ACHN (cell line): ENCODE measurements around the gene ITGB8.

ENCODE experiments used
- DNase-seq: peaks from one replicate; pipeline ENCODE4 v3.0.0-alpha.2; 2015
- in situ Hi-C: cut with HindIII; loops from 2 replicates; pipeline ENCODE4 v1.10.0; 2017; ENCODE audit warnings: low sequenced_read_pairs, low pct_ligation_motif_present, low pct_unique_long_range_greater_than_20kb

The ITGB8 gene

DNA sequence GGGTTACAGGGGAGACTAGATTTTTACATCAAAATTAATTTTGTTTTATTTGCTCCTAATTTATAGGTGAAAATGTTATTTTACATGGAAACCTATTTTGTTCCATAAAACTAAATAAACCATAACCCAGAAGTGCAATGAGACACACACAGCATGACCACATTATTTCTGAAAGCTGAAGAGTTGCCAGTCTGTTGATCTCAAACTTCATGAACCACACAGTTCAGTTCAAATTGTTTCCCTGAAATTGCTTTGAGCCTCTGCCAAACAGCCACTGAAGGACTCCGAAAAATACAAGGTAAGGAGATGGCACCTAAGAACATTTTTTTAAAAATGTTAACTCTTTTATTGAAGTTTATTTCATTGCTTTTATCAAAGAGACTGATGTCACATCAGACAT lies 25.0 kb upstream of the ITGB8 start:
- in situ Hi-C loops, result loop anchor here (25.0 kb wide), 1 partner anchor 93 kb away; the partner anchor contains the start of gene MACC1
- no peak for DNase-seq

DNA sequence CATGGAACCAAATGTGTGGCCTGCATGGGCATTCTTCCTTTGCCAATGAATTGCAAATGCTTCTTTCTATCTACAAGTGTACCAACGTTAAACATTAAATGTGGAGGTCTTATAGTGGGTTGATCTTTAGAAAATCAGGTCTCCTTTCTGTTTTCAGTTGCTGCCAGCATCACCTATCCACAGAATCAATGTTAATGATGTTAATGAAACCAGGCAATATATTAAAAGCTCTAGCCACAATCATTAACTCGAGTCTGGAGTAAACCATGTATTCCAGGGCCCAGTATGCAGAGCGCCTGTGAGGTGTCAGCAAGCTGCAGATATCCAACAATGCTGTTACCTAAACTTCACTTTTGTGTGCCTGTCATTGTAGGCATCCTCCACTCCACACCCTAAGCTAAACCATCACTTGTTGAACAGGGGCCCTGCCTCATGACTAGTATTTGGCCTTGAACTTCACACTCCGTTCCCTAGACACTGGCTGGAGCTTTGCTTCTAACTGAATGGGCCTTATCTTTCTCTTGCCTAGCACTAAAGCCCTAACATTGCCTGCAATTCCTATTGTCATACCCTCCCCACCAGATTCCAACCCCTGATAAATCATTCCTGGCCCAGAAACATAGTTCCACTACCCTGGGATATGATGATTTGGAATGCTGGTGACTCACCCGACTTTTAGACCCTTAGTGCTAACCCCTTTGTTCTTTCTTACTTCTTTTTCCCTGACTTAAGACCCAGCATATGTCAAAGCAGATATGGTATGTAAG lies 24.3 kb upstream of the ITGB8 start:
- in situ Hi-C loops, result loop anchor here (25.0 kb wide), 1 partner anchor 94 kb away; the partner anchor contains the start of gene MACC1
- peak; percentile 7 for DNase-seq

DNA sequence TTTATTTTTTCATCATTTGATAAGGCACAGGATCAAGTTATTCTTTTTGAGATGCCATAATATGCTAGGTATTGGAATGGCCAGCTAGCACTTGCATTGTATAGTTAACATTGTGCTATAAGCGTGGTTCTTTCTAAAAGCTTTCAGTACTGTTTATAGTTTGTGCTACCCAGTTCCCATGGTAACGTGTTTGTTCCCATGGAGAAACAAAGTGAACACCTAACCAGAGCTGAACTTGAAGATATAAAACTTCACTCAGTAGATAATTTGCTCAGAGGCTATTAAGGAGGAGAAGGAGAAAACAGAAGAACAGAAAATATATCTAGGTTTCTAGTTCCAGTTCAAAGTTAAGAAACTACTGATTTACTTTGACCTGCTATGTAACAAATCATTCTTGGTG lies 23.6 kb upstream of the ITGB8 start:
- peak; percentile 21 for DNase-seq
- in situ Hi-C loops, result loop anchor here (25.0 kb wide), 1 partner anchor 95 kb away; the partner anchor contains the start of gene MACC1

DNA sequence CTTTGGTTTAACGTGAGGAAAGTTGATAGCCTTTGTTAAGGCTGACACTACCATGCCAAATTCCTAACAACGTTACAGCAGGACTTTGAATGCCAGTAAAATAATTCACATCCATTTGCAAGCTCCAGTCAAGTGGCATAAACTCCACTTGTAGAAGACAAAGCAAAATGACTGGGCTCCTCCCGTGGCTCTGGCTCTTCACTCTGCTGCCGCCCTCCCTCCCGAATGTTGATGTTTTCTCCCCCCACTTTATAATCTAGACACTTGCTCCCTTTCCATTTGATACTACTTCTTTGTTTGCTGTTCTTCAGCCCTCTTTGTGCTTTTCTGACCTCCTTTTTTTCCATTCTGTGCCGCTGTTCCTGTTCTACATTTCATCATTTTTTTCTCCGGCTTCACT lies 22.8 kb upstream of the ITGB8 start:
- no peak for DNase-seq
- in situ Hi-C loops, result loop anchor here (25.0 kb wide), 1 partner anchor 96 kb away; the partner anchor contains the start of gene MACC1

DNA sequence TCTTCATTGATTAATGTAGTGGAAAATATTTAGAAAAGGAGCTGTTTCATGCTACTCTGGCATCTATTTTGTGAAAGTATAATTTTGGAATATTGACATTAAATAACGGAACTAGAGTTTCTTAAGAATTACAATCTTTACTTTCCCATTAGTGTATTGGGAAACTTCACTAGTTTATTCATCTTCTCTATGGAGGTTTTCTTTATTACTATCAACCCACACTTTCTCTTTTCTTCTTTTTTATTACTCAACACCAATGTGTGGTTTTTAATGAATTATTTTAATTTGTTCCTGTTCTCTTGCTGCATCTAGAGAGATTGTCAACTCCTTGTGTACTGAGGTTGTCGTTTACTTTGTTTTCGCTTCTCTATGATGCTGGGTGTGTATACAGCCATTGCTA lies 20.4 kb upstream of the ITGB8 start:
- in situ Hi-C loops, result loop anchor here (25.0 kb wide), 1 partner anchor 98 kb away; the partner anchor contains the start of gene MACC1
- no peak for DNase-seq

DNA sequence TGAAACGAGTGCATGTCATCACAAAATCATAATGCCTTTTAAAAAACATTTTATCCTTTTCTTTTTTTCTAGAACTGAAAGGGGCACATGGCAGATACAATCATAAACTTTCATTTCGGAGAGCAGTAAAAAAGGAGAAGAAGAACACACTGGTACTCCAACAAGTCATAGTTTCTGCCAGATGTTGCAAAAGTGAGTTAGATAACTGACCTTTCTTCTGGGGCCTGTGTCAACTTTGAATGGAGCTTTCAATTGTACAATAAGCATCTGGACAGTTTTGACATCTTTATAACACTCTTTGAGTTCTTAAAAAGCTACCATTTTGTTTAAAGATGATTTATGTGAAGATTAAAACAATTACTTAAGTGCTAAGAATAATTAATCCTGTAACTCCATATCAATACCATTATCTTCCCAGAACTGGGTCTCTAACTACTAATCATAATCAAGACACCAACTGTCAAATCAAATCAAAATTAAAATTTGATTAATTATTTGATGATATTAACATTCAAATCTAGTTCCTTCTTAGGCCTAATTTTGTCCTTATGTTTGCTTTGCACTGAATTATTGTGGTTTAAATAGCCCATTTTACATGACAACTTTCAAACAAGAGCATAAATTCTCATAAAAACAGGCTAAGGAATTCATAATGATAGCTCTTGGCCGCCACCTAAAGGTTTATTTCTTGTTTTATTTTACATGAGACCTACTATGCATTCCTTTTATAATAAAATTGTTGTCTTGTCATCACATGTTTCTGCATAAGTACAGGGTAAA lies 19.5 kb upstream of the ITGB8 start:
- peak; percentile 70 for DNase-seq
- in situ Hi-C loops, result loop anchor here (25.0 kb wide), 1 partner anchor 99 kb away; the partner anchor contains the start of gene MACC1

DNA sequence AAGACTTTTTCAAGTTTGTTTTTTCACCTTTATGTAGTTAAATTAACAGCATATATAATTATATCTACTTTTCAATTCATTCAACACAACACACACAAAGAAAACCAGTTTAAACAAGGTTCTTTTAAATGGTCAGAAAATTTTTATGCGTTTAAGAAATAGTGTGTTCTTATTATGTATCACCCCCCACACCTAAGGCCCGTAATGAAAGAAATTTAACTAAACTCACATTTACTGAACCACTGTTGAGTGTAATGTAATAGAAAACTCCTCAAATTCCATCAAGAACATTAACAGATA lies 19.0 kb upstream of the ITGB8 start:
- no peak for DNase-seq
- in situ Hi-C loops, result loop anchor here (25.0 kb wide), 1 partner anchor 99 kb away; the partner anchor contains the start of gene MACC1

DNA sequence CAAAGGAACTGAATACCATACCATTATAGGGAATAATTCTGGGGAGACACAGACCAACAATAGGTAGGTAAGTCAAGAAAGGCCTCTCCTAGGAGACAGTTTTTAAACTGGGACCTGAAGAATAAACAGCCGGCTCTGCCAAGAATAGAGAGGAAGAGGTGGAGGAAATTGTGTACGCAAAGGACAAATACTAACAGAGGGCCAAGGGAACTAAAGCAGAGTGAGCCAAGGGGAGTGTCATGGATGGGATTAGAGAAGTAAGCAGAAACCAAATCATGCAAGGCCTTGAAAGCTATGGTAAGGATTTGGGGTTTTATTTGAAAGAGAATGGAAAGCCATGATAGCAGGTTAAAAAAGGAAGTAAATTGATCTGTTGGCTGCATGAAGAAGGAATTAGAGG lies 18.1 kb upstream of the ITGB8 start:
- in situ Hi-C loops, result loop anchor here (25.0 kb wide), 1 partner anchor 100 kb away; the partner anchor contains the start of gene MACC1
- no peak for DNase-seq

DNA sequence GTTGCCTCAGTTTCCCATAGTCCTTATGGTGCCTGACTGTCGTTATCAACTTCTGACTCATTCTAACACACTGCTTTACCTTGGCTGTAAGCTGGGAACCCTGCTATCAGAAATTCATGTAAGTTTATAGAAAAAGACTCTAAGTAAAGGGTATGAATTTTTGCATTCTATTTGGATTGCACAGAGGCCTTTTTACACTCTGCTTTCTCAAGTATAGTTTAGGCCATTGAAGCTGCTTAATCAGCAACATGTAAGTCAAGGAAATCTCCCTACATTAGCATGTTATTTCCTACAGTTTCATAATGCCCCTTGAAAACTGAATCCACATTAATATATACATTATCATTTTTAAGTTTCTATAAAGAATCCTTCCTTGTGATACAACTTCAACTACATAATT lies 17.1 kb upstream of the ITGB8 start:
- no peak for DNase-seq
- in situ Hi-C loops, result loop anchor here (25.0 kb wide), 1 partner anchor 101 kb away; the partner anchor contains the start of gene MACC1

DNA sequence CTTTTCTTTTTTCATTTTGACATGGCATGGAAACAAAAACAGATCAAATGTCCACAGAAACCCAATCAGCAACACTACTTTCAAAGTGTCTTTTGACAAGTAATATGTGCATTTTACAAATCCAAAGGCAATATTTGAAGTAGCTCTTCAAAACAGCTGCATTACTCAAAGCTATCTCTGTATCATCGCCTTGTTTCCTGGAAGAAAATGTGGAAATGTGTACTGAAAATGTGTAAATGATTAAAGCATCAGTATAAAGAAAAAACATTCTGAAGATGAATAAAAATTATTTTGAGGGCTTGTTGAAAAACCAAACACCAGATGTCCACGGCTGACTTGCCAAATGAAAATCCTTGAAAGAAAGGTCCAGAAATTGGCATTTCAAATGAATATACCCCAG lies 16.5 kb upstream of the ITGB8 start:
- in situ Hi-C loops, result loop anchor here (25.0 kb wide), 1 partner anchor 102 kb away; the partner anchor contains the start of gene MACC1

DNA sequence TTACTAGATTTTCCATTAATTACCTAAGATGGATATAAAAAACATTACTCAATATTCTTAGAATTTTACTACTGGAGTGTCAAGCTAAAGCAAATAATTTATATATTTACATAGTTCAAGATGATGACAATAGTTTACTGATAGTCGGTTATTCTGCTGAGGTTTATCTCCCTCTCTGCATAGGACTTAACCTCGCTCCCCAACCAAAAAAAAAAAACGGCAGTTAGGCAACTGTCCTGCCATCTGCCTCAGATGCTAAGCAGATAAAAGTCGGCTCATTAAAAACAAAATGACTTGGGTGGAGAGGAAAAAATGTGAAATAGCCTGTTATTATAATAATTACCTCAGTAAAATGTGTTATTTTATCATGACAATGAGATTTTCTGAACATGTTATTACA lies 14.0 kb upstream of the ITGB8 start:
- in situ Hi-C loops, result loop anchor here (25.0 kb wide), 1 partner anchor 104 kb away; the partner anchor contains the start of gene MACC1
- DNase-seq, result no peak

More for the DNA sequence above, 16.5 kb upstream of the ITGB8 start:
- no peak for DNase-seq

DNA sequence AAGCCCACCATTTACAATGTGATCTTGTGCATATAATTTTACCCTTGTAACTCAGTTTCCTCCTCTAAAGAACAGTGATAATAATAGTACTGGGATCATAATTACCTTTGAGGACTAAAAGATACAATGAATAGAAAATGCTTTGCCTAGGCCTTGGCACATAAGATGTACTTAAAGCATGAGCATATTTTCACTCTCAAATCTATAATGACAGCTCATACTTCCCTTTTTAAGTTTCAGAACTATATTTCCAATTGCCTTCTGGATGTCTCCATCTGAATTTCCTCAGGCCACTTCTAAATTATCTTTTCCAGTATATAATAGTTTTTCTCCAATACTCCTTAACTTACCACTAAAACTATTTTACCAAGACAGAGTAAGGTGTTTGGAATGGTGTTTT lies 13.3 kb upstream of the ITGB8 start:
- no peak for DNase-seq
- in situ Hi-C loops, result loop anchor here (25.0 kb wide), 1 partner anchor 105 kb away; the partner anchor contains the start of gene MACC1

DNA sequence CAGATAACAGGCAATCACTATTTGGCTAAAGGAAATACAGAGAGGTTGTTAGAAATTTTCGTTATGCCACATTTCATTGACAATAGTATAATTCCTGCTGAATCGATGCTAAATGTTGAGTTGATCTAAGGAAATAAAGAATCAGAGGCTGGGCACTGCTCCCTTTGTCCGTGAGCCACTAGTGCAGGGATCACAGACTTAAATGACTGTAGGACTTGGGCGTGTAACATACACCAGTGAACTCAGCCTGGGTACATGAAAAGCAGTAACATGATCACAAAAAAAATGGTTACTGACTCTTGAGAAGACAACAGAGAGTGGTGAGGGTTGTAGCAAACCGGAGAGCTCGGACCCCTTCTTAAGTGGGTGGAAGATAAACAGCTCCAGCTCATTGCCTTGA lies 11.8 kb upstream of the ITGB8 start:
- in situ Hi-C loops, result loop anchor here (25.0 kb wide), 1 partner anchor 107 kb away; the partner anchor contains the start of gene MACC1
- DNase-seq, result no peak

DNA sequence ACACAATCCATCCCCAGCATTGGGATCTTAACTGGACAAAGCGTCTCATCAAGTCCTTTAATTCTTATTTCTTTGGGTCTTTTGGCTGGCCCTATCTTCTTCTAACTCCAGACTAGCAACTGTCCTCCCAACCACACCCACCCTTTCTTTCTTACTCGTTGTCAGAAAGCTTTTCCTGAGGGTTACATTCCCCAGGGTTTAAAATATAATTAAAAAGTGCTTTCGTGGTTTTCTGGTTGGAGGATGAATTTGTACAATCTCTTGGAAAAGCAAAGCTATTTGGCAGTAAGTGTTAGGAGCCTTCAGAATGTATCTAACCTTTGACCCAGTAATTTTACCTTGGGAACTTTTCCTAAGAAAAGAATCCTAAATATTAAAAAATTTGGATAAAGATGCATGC lies 10.4 kb upstream of the ITGB8 start:
- DNase-seq, result no peak
- in situ Hi-C loops, result loop anchor here (25.0 kb wide), 1 partner anchor 108 kb away; the partner anchor contains the start of gene MACC1

DNA sequence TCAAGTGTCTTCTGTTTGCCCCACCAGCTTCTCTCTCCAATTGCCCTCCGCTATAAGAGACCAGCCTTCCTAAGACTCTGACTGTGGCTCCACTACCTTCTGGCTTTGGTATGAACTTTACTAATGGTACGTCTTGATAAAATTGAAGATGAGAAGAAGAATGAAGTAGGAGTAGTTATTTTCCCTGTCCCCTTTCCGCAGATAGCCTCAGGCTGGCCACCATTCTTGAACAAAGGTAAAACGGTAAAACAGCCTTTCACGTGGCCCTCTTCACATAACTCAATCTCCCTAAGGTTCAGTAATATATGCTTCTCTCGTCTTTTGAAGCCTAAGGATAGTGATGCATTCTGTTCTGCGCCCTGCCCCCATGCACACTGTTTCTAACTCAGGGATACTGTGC lies 9.9 kb upstream of the ITGB8 start:
- no peak for DNase-seq
- in situ Hi-C loops, result loop anchor here (25.0 kb wide), 1 partner anchor 108 kb away; the partner anchor contains the start of gene MACC1

DNA sequence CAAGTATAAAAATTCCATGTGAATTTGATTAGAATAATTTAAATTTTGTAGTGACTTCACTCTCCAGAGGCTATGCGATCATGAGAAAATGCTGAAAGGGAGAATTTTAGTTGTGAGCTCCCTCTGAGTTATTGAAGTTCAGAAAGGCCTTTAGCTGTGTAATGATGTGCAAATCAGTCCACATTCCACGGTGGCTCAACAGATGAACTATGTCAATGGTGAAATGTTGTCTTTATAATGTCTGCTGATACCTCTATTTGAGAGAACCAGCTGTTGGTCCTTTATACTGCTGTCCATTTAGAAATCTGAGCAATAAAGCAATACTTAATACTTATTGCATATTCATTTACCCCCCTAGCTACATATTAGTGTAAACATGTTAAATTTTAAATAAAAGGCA lies 7.1 kb upstream of the ITGB8 start:
- in situ Hi-C loops, result loop anchor here (25.0 kb wide), 1 partner anchor 111 kb away; the partner anchor contains the start of gene MACC1
- DNase-seq, result no peak

DNA sequence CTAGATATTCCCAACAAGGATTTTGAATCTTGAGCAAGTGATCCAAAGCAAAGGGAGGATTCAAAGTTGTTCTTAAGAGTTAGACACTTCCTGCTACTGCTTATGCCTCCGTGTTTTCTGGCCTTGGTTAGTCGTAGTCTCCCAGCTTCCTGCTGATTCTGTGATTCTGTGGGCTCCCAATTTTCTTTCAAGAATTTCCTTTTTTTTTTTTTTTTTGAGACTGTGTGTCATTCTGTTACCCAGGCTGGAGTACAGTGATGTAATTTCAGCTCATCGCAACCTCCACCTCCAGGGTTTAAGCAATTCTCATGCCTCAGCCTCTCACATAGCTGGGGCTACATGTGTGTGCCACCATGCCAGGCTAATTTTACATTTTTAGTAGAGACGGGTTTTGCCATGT lies 4.4 kb upstream of the ITGB8 start:
- DNase-seq, result no peak
- in situ Hi-C loops, result no loop called here

DNA sequence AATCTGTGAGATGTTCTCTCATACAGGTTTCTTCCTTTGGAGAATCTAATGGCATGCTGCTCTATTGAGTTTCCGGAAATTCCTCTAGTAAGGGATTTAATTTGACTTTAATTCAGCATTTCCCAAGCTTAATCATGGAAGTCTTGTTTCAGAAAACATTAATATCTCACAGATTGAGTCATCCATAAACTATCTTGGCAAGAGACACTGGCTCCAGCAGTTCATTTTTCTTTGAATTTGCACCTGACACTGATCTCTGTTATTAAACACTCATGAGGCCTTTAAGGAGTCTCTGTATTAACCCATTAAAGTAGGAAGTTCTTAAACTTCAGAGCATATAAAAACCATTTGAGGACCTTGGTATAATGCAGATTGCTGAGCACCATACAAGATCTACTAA lies 3.6 kb upstream of the ITGB8 start:
- in situ Hi-C loops, result no loop called here
- peak; percentile 44 for DNase-seq

DNA sequence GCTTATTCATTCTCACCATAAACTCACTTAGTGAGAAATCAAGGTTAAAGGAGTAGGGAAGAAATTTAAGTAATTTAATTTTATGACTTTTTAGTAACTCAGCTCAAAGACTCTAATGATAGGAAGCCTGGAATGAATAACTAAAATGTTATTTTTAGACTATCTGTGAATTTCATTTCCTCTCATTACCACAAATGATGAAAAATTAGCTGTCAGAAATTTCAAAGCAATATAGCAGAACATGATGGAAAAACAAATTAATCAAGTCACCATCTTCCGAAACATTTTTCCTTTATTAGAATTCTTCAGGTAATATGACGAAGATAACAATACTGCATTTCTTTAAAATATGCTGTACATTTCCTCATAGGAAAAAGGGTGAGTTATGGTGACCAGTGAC lies 2.7 kb upstream of the ITGB8 start:
- no peak for DNase-seq
- in situ Hi-C loops, result no loop called here
